Endometrium (tissue), 2 donors: Measurements from ENCODE around the gene HEBP1.

ENCODE experiments used
- FAIRE-seq: peaks from 2 replicates; lab custom pipeline; 2012; peaks lifted over from hg19 to GRCh38; lab: Jason Lieb, UNC
- donor health status: control.
- donor health status: control.

Gene HEBP1

GRCh38 chr12:12990700-12991468 lies 9.2 kb downstream of the HEBP1 start:
- FAIRE-seq = no peak

GRCh38 chr12:12987421-12987820 lies 12.6 kb downstream of the HEBP1 start:
- no peak for FAIRE-seq

- FAIRE-seq = no peak
Measured at GRCh38 chr12:12986775-12987331, 13.2 kb downstream of the HEBP1 start.

- no peak for FAIRE-seq
Measured at GRCh38 chr12:12985817-12986408, 14.2 kb downstream of the HEBP1 start.

GRCh38 chr12:12984149-12984548 lies 15.9 kb downstream of the HEBP1 start:
- FAIRE-seq = no peak

GRCh38 chr12:12983420-12984035 lies 16.5 kb downstream of the HEBP1 start:
- peak; percentile 82 for FAIRE-seq

GRCh38 chr12:12982331-12982730 lies 17.7 kb downstream of the HEBP1 start:
- FAIRE-seq = no peak

GRCh38 chr12:12979731-12980259 lies 20.3 kb downstream of the HEBP1 start:
- FAIRE-seq = peak; percentile 35

GRCh38 chr12:12979126-12979525 lies 20.9 kb downstream of the HEBP1 start:
- FAIRE-seq = no peak

- FAIRE-seq = no peak
Measured at GRCh38 chr12:12977231-12977630, 22.8 kb downstream of the HEBP1 start.

- no peak for FAIRE-seq
Measured at GRCh38 chr12:12976366-12976765, 23.7 kb downstream of the HEBP1 start.

GRCh38 chr12:12975322-12976077 lies 24.6 kb downstream of the HEBP1 start:
- no peak for FAIRE-seq

GRCh38 chr12:12974211-12974610 lies 25.9 kb downstream of the HEBP1 start:
- FAIRE-seq = no peak

- no peak for FAIRE-seq
Measured at GRCh38 chr12:12973019-12973418, 27.0 kb downstream of the HEBP1 start.

GRCh38 chr12:12965836-12966235 lies 34.2 kb downstream of the HEBP1 start:
- no peak for FAIRE-seq

GRCh38 chr12:12964255-12964654 lies 35.8 kb downstream of the HEBP1 start:
- FAIRE-seq = no peak

GRCh38 chr12:12960639-12961209 lies 39.3 kb downstream of the HEBP1 start:
- no peak for FAIRE-seq

GRCh38 chr12:12958886-12959285 lies 41.2 kb downstream of the HEBP1 start:
- FAIRE-seq = no peak

GRCh38 chr12:12954878-12955625 lies 45.0 kb downstream of the HEBP1 start:
- no peak for FAIRE-seq

GRCh38 chr12:12954356-12954755 lies 45.7 kb downstream of the HEBP1 start:
- no peak for FAIRE-seq

- no peak for FAIRE-seq
Measured at GRCh38 chr12:12952036-12952435, 48.0 kb downstream of the HEBP1 start, which contains the start of gene GPRC5D. Gene GPRC5D, minus strand, starts transcription at chr12:12952170. Its CDS starts 1,786 bp downstream, at chr12:12950384.
